Large intestine (tissue), 3 donors: Measurements from ENCODE around the gene FBXO28. TPM values are rescaled to one million over a fixed set of nuclear protein-coding genes. Genes with fewer than 3 reads are reported as not detected.

Experiments
- DNase-seq, 2 donors: peaks; one replicate each; pipeline versions ENCODE4 v3.0.0 to v3.0.0-alpha.2; 2013
- H3K27ac ChIP-seq: one replicate; pipeline ENCODE4 v1.5.1; 2013; ENCODE audit warnings: low read length
- H3K27me3 ChIP-seq: 2 replicates; pipeline ENCODE4 v1.6.1; 2013; ENCODE audit warnings: low read length; ENCODE audit not compliant: control insufficient read depth, insufficient read depth
- H3K36me3 ChIP-seq: 2 replicates; pipeline ENCODE4 v1.6.1; 2013; ENCODE audit warnings: low read length; ENCODE audit not compliant: control insufficient read depth, insufficient read depth
- H3K4me1 ChIP-seq: one replicate; pipeline ENCODE4 v1.6.1; 2013; ENCODE audit warnings: low read length; ENCODE audit not compliant: control insufficient read depth, insufficient read depth
- H3K4me3 ChIP-seq: one replicate; pipeline ENCODE4 v1.5.1; 2013; ENCODE audit warnings: low read length
- H3K9me3 ChIP-seq: one replicate; pipeline ENCODE4 v1.6.1; 2013; ENCODE audit warnings: mild to moderate bottlenecking, low read depth, low read length, moderate library complexity; ENCODE audit not compliant: control insufficient read depth
- WGBS: methylation state at CpG from one replicate; pipeline ENCODE4 v1.1.5; 2013; ENCODE audit warnings: low lambda C conversion rate; ENCODE audit not compliant: insufficient coverage; 5-methylcytosine and 5-hydroxymethylcytosine counted together
- polyA plus RNA-seq: library from polyadenylated mRNA; unstranded; fragments of 120-200 nt; gene quantifications from one replicate; pipeline ENCODE4 v1.2.1, GENCODE V29; 2013

FBXO28 gene
- polyA plus RNA-seq, 1 donor: 24.9 TPM

GRCh38 chr1:224170748-224171478 is 57.0 kb downstream of the FBXO28 start:
- no peaks in the 10 kb centered on the region for H3K9me3 ChIP-seq
- no peaks in the 10 kb centered on the region for H3K4me1 ChIP-seq
- no peak overlapping the region for H3K4me3 ChIP-seq
- DNase-seq: peak; percentile 31 to 36
- no peaks in the 10 kb centered on the region for H3K36me3 ChIP-seq
- 100% methylated on average over 4 of the region's 9 CpGs for WGBS
- H3K27ac ChIP-seq: no peak overlapping the region
- no peaks in the 10 kb centered on the region for H3K27me3 ChIP-seq

- H3K27ac ChIP-seq: no peak overlapping the region
- 97% methylated on average over 2 of the region's 3 CpGs for WGBS
- H3K4me1 ChIP-seq: no peaks in the 10 kb centered on the region
- H3K4me3 ChIP-seq: no peak overlapping the region
- no peaks in the 10 kb centered on the region for H3K27me3 ChIP-seq
- DNase-seq: no peak
- H3K9me3 ChIP-seq: no peaks in the 10 kb centered on the region
- H3K36me3 ChIP-seq: no peaks in the 10 kb centered on the region
Observed at GRCh38 chr1:224172229-224172628, 58.3 kb downstream of the FBXO28 start.

GRCh38 chr1:224173523-224173922 is 59.6 kb downstream of the FBXO28 start:
- no peaks in the 10 kb centered on the region for H3K4me1 ChIP-seq
- 100% methylated on average over 1 of the region's 5 CpGs for WGBS

GRCh38 chr1:224175617-224176016 is 61.7 kb downstream of the FBXO28 start:
- Histone ChIP-seq H3K27ac (no peak overlapping the region), H3K36me3 (no peaks in the 10 kb centered on the region), H3K9me3 (no peaks in the 10 kb centered on the region), H3K27me3 (no peaks in the 10 kb centered on the region), H3K4me1 (no peaks in the 10 kb centered on the region), H3K4me3 (no peak overlapping the region)
- no CpG with 5 or more reads among the region's 21 CpGs for WGBS
- peak in 1 of 2 donors; percentile 20 for DNase-seq

More at GRCh38 chr1:224173523-224173922, 59.6 kb downstream of the FBXO28 start:
- no peaks in the 10 kb centered on the region for H3K9me3 ChIP-seq
- DNase-seq: no peak
- H3K4me3 ChIP-seq: no peak overlapping the region
- no peak overlapping the region for H3K27ac ChIP-seq
- H3K27me3 ChIP-seq: no peaks in the 10 kb centered on the region
- H3K36me3 ChIP-seq: no peaks in the 10 kb centered on the region

GRCh38 chr1:224177356-224177999 is 63.6 kb downstream of the FBXO28 start:
- peaks cover 3% of the 10 kb centered on the region for H3K4me1 ChIP-seq
- 100% methylated on average over 1 of the region's 9 CpGs for WGBS
- no peaks in the 10 kb centered on the region for H3K9me3 ChIP-seq
- no peak for DNase-seq
- no peaks in the 10 kb centered on the region for H3K27me3 ChIP-seq
- H3K4me3 ChIP-seq: no peak overlapping the region
- no peak overlapping the region for H3K27ac ChIP-seq
- no peaks in the 10 kb centered on the region for H3K36me3 ChIP-seq

GRCh38 chr1:224178894-224179293 is 65.0 kb downstream of the FBXO28 start:
- no CpG with 5 or more reads among the region's 5 CpGs for WGBS
- Histone ChIP-seq H3K36me3 (no peaks in the 10 kb centered on the region), H3K4me3 (no peak overlapping the region), H3K27me3 (no peaks in the 10 kb centered on the region), H3K27ac (no peak overlapping the region), H3K9me3 (no peaks in the 10 kb centered on the region), H3K4me1 (peaks cover 6% of the 10 kb centered on the region)
- DNase-seq: no peak

- H3K4me1 ChIP-seq: peaks cover 9% of the 10 kb centered on the region
- no peak overlapping the region for H3K4me3 ChIP-seq
- no peaks in the 10 kb centered on the region for H3K9me3 ChIP-seq
- no CpG with 5 or more reads among the region's 11 CpGs for WGBS
- H3K36me3 ChIP-seq: no peaks in the 10 kb centered on the region
- no peaks in the 10 kb centered on the region for H3K27me3 ChIP-seq
- H3K27ac ChIP-seq: no peak overlapping the region
- no peak for DNase-seq
Observed at GRCh38 chr1:224180783-224181452, 67.0 kb downstream of the FBXO28 start.

GRCh38 chr1:224181453-224181810 is 67.5 kb downstream of the FBXO28 start:
- no peaks in the 10 kb centered on the region for H3K9me3 ChIP-seq
- WGBS: no CpG with 5 or more reads among the region's 4 CpGs
- H3K36me3 ChIP-seq: no peaks in the 10 kb centered on the region
- peaks cover 9% of the 10 kb centered on the region for H3K4me1 ChIP-seq
- no peaks in the 10 kb centered on the region for H3K27me3 ChIP-seq
- H3K27ac ChIP-seq: no peak overlapping the region
- no peak overlapping the region for H3K4me3 ChIP-seq
- no peak for DNase-seq

- peak; percentile 58 to 85 for DNase-seq
- Histone ChIP-seq H3K4me1 (peaks cover 9% of the 10 kb centered on the region), H3K27me3 (no peaks in the 10 kb centered on the region)
Observed at GRCh38 chr1:224182057-224182865, 68.3 kb downstream of the FBXO28 start.

More at GRCh38 chr1:224182057-224182865, 68.3 kb downstream of the FBXO28 start:
- 0% methylated on average over 3 of the region's 22 CpGs for WGBS
- peak overlapping the region; percentile 100 for H3K27ac ChIP-seq
- H3K4me3 ChIP-seq: peak overlapping the region; percentile 83
- H3K36me3 ChIP-seq: no peaks in the 10 kb centered on the region
- no peaks in the 10 kb centered on the region for H3K9me3 ChIP-seq
